GM23338 (cell line): ENCODE results near the gene SHF. TPM values are rescaled to one million over a fixed set of nuclear protein-coding genes. Genes with fewer than 3 reads are reported as not detected.

ENCODE experiments used
- ATAC-seq: fragments of 200-7000 bp; cut with Tn5 transposase; 3 replicates; pipeline ENCODE4 v1.9.1; 2020
- DNase-seq: peaks from one replicate; pipeline ENCODE4 v3.0.0-alpha.2; 2015; ENCODE audit warnings: low spot score
- H2AFZ ChIP-seq: fragments of 200-600 bp; sonication (generic); 2 replicates; pipeline ENCODE4 v1.8.0; 2016; ENCODE audit warnings: antibody characterized with exemption, mild to moderate bottlenecking, moderate library complexity
- H3F3A ChIP-seq: fragments of 200-600 bp; sonication (generic); replicated peaks from 2 replicates; pipeline ENCODE4 v1.8.0; 2017; ENCODE audit warnings: antibody characterized with exemption, mixed run types, low read depth
- H3K27ac ChIP-seq: fragments of 200-600 bp; sonication (generic); 2 replicates; pipeline ENCODE4 v1.6.1; 2016; ENCODE audit warnings: low read depth
- H3K27me3 ChIP-seq: fragments of 200-600 bp; sonication (generic); 2 replicates; pipeline ENCODE4 v1.8.0; 2016; ENCODE audit warnings: mild to moderate bottlenecking, mixed run types, moderate library complexity; ENCODE audit not compliant: insufficient read depth
- H3K36me3 ChIP-seq: fragments of 200-600 bp; sonication (generic); 2 replicates; pipeline ENCODE4 v1.8.0; 2016; ENCODE audit warnings: mild to moderate bottlenecking; ENCODE audit not compliant: insufficient read depth
- H3K4me1 ChIP-seq: fragments of 200-600 bp; sonication (generic); 2 replicates; pipeline ENCODE4 v1.8.0; 2016; ENCODE audit warnings: mild to moderate bottlenecking, moderate library complexity; ENCODE audit not compliant: insufficient read depth
- H3K4me2 ChIP-seq: fragments of 200-600 bp; sonication (generic); 2 replicates; pipeline ENCODE4 v1.7.1; 2017; ENCODE audit warnings: mixed run types
- H3K4me3 ChIP-seq: fragments of 200-600 bp; sonication (generic); 2 replicates; pipeline ENCODE4 v1.6.1; 2016; ENCODE audit warnings: mixed run types
- H3K79me2 ChIP-seq: fragments of 200-600 bp; sonication (generic); replicated peaks from 2 replicates; pipeline ENCODE4 v1.8.0; 2017; ENCODE audit warnings: mild to moderate bottlenecking; ENCODE audit not compliant: insufficient read depth
- H3K9me2 ChIP-seq: fragments of 200-600 bp; sonication (generic); 2 replicates; pipeline ENCODE4 v1.8.0; 2017; ENCODE audit not compliant: insufficient read depth
- H4K20me1 ChIP-seq: fragments of 200-600 bp; sonication (generic); replicated peaks from 2 replicates; pipeline ENCODE4 v1.8.0; 2017; ENCODE audit warnings: mild to moderate bottlenecking; ENCODE audit not compliant: insufficient read depth
- H3K27ac Mint-ChIP-seq: 2 replicates; pipeline ENCODE4 v1.8.0; 2020; ENCODE audit warnings: inconsistent platforms, mild to moderate bottlenecking, moderate library complexity, mixed read lengths
- H3K27me3 Mint-ChIP-seq: 3 replicates; pipeline ENCODE4 v1.8.0; 2022; ENCODE audit warnings: low read depth, mild to moderate bottlenecking, moderate library complexity, mixed read lengths, inconsistent platforms; ENCODE audit not compliant: insufficient read depth, poor library complexity
- H3K36me3 Mint-ChIP-seq: 3 replicates; pipeline ENCODE4 v1.8.0; 2021; ENCODE audit warnings: low read depth, mild to moderate bottlenecking, inconsistent platforms, moderate library complexity, mixed read lengths
- H3K4me1 Mint-ChIP-seq: 3 replicates; pipeline ENCODE4 v1.8.0; 2020; ENCODE audit warnings: mild to moderate bottlenecking, inconsistent platforms, mixed read lengths
- H3K4me3 Mint-ChIP-seq: 3 replicates; pipeline ENCODE4 v1.8.0; 2021; ENCODE audit warnings: moderate library complexity, mild to moderate bottlenecking, inconsistent platforms, mixed read lengths
- H3K9me3 Mint-ChIP-seq: 3 replicates; pipeline ENCODE4 v1.8.0; 2020; ENCODE audit warnings: moderate library complexity, mild to moderate bottlenecking, inconsistent platforms, mixed read lengths
- CREB1 ChIP-seq: fragments of 250-450 bp; sonication (Bioruptor Pico); IDR thresholded peaks from 2 replicates; pipeline ENCODE4 v1.5.0; 2020; ENCODE audit warnings: low read depth, mild to moderate bottlenecking, moderate library complexity
- EZH2 ChIP-seq: fragments of 200-600 bp; sonication (generic); IDR thresholded peaks from one replicate; pipeline ENCODE4 v1.8.0; 2017; ENCODE audit warnings: antibody characterized with exemption, mild to moderate bottlenecking, low read depth; ENCODE audit not compliant: unreplicated experiment
- EZH2phosphoT487 ChIP-seq: fragments of 200-600 bp; sonication (generic); IDR thresholded peaks from one replicate; pipeline ENCODE4 v1.8.1; 2018; ENCODE audit warnings: antibody characterized with exemption; ENCODE audit not compliant: unreplicated experiment
- JUNB ChIP-seq: IDR thresholded peaks from one replicate; pipeline ENCODE4 v1.6.1; 2016; ENCODE audit warnings: antibody characterized with exemption; ENCODE audit not compliant: unreplicated experiment
- NANOG ChIP-seq: IDR thresholded peaks from 2 replicates; pipeline ENCODE4 v1.6.1; 2016; ENCODE audit warnings: antibody characterized with exemption, borderline replicate concordance
- POLR2AphosphoS5 ChIP-seq: IDR thresholded peaks from 2 replicates; pipeline ENCODE4 v1.6.1; 2016; ENCODE audit warnings: antibody characterized with exemption, low read depth
- ZNF331 ChIP-seq: fragments of 250-450 bp; sonication (Bioruptor Pico); IDR thresholded peaks from 2 replicates; pipeline ENCODE4 v1.5.0; 2020; ENCODE audit warnings: low read depth, mild to moderate bottlenecking, moderate library complexity
- polyA plus RNA-seq: library from polyadenylated mRNA; unstranded; fragments of >200 nt; fragmentation: Nextera tagmentation; extraction: Ambion mirVana; gene quantifications from 2 replicates; pipeline ENCODE4 v1.2.1, GENCODE V29; 2016
- total RNA-seq: library from RNA; depleted of rRNA; stranded (reverse); fragments of >200 nt; shearing (Covaris generic); gene quantifications from 2 replicates; pipeline ENCODE4 v1.2.3, GENCODE V29; 2014
- TF ChIP-seq, protein P1 (sequence below): IDR thresholded peaks from one replicate; pipeline ENCODE4 v1.6.1; 2018; ENCODE audit warnings: antibody characterized with exemption; ENCODE audit not compliant: unreplicated experiment
- TF ChIP-seq, protein P2 (sequence below): fragments of 250-450 bp; sonication (Bioruptor Pico); IDR thresholded peaks from 2 replicates; pipeline ENCODE4 v1.5.0; 2020; ENCODE audit warnings: mild to moderate bottlenecking, moderate library complexity
- TF ChIP-seq, protein P3 (sequence below), 2 experiments: fragments of 200-600 bp in 1 of 2; sonication (generic) in 1 of 2; conservative IDR thresholded peaks; 2 replicates each; pipeline versions ENCODE4 v1.5.1 to v1.6.1; 2016 to 2017; ENCODE audit warnings: antibody characterized with exemption in 2 of 2, low read depth in 2 of 2, mild to moderate bottlenecking in 2 of 2, moderate library complexity in 1 of 2

SHF gene
- total and polyA plus RNA-seq, 2 experiments from 2014 or later, result 5.8 to 15.6 TPM

DNA sequence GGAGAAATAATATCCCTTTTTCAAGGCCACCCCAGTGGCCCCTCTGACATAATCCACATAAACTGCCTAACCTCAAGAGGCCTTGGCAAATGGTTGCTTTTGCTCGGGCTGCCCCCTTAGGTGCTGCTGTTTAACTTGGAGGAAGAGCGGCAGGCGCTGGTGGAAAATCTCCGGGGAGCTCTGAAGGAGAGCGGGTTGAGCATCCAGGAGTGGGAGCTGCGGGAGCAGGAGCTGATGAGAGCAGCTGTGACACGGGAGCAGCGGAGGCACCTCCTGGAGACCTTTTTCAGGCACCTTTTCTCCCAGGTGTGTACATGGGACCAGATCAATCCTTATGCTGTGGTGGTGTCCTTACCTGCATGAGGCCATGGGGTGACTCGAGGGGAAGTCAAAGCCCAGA is 43.0 kb downstream of the SHF start (continued):
- TF ChIP-seq, protein P1, sequence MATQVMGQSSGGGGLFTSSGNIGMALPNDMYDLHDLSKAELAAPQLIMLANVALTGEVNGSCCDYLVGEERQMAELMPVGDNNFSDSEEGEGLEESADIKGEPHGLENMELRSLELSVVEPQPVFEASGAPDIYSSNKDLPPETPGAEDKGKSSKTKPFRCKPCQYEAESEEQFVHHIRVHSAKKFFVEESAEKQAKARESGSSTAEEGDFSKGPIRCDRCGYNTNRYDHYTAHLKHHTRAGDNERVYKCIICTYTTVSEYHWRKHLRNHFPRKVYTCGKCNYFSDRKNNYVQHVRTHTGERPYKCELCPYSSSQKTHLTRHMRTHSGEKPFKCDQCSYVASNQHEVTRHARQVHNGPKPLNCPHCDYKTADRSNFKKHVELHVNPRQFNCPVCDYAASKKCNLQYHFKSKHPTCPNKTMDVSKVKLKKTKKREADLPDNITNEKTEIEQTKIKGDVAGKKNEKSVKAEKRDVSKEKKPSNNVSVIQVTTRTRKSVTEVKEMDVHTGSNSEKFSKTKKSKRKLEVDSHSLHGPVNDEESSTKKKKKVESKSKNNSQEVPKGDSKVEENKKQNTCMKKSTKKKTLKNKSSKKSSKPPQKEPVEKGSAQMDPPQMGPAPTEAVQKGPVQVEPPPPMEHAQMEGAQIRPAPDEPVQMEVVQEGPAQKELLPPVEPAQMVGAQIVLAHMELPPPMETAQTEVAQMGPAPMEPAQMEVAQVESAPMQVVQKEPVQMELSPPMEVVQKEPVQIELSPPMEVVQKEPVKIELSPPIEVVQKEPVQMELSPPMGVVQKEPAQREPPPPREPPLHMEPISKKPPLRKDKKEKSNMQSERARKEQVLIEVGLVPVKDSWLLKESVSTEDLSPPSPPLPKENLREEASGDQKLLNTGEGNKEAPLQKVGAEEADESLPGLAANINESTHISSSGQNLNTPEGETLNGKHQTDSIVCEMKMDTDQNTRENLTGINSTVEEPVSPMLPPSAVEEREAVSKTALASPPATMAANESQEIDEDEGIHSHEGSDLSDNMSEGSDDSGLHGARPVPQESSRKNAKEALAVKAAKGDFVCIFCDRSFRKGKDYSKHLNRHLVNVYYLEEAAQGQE, result no peak

DNA sequence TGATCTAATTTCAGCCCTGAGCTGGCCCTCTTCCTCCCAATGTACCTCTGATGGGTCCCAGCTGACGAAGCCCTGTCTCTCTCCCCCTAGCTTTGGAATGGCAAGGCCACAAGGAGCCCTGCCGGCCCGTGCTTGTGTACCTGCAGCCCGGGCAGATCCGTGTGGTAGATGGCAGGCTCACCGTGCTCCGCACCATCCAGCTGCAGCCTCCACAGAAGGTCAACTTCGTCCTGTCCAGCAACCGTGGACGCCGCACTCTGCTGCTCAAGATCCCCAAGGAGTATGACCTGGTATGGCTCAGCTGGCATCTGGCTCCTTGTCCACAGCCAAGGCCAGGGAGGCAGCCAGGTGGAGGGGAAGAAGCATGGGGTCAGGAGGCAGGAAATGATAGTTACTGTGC is 43.8 kb downstream of the SHF start:
- Histone ChIP-seq H3K79me2 (no peaks in the 10 kb centered on the region), H4K20me1 (no peaks in the 10 kb centered on the region), H3K36me3 (no peaks in the 10 kb centered on the region), H3K4me2 (no peak overlapping the region), H3K27me3 (no peaks in the 10 kb centered on the region), H3K27ac (no peak overlapping the region), H3K9me2 (no peaks in the 10 kb centered on the region), H2AFZ (no peak overlapping the region), H3K4me3 (no peak overlapping the region), H3K4me1 (no peaks in the 10 kb centered on the region), H3F3A (no peaks in the 10 kb centered on the region)
- Mint-ChIP-seq H3K36me3 (no peaks in the 10 kb centered on the region), H3K27me3 (peaks cover 3% of the 10 kb centered on the region), H3K4me1 (peaks cover 3% of the 10 kb centered on the region; the same call in 1 of the 3 replicates), H3K4me3 (no peak overlapping the region), H3K27ac (no peak overlapping the region), H3K9me3 (no peaks in the 10 kb centered on the region)
- ATAC-seq (no peak), DNase-seq (no peak)
- no peak for TF ChIP-seq EZH2
- TF ChIP-seq, protein P2, sequence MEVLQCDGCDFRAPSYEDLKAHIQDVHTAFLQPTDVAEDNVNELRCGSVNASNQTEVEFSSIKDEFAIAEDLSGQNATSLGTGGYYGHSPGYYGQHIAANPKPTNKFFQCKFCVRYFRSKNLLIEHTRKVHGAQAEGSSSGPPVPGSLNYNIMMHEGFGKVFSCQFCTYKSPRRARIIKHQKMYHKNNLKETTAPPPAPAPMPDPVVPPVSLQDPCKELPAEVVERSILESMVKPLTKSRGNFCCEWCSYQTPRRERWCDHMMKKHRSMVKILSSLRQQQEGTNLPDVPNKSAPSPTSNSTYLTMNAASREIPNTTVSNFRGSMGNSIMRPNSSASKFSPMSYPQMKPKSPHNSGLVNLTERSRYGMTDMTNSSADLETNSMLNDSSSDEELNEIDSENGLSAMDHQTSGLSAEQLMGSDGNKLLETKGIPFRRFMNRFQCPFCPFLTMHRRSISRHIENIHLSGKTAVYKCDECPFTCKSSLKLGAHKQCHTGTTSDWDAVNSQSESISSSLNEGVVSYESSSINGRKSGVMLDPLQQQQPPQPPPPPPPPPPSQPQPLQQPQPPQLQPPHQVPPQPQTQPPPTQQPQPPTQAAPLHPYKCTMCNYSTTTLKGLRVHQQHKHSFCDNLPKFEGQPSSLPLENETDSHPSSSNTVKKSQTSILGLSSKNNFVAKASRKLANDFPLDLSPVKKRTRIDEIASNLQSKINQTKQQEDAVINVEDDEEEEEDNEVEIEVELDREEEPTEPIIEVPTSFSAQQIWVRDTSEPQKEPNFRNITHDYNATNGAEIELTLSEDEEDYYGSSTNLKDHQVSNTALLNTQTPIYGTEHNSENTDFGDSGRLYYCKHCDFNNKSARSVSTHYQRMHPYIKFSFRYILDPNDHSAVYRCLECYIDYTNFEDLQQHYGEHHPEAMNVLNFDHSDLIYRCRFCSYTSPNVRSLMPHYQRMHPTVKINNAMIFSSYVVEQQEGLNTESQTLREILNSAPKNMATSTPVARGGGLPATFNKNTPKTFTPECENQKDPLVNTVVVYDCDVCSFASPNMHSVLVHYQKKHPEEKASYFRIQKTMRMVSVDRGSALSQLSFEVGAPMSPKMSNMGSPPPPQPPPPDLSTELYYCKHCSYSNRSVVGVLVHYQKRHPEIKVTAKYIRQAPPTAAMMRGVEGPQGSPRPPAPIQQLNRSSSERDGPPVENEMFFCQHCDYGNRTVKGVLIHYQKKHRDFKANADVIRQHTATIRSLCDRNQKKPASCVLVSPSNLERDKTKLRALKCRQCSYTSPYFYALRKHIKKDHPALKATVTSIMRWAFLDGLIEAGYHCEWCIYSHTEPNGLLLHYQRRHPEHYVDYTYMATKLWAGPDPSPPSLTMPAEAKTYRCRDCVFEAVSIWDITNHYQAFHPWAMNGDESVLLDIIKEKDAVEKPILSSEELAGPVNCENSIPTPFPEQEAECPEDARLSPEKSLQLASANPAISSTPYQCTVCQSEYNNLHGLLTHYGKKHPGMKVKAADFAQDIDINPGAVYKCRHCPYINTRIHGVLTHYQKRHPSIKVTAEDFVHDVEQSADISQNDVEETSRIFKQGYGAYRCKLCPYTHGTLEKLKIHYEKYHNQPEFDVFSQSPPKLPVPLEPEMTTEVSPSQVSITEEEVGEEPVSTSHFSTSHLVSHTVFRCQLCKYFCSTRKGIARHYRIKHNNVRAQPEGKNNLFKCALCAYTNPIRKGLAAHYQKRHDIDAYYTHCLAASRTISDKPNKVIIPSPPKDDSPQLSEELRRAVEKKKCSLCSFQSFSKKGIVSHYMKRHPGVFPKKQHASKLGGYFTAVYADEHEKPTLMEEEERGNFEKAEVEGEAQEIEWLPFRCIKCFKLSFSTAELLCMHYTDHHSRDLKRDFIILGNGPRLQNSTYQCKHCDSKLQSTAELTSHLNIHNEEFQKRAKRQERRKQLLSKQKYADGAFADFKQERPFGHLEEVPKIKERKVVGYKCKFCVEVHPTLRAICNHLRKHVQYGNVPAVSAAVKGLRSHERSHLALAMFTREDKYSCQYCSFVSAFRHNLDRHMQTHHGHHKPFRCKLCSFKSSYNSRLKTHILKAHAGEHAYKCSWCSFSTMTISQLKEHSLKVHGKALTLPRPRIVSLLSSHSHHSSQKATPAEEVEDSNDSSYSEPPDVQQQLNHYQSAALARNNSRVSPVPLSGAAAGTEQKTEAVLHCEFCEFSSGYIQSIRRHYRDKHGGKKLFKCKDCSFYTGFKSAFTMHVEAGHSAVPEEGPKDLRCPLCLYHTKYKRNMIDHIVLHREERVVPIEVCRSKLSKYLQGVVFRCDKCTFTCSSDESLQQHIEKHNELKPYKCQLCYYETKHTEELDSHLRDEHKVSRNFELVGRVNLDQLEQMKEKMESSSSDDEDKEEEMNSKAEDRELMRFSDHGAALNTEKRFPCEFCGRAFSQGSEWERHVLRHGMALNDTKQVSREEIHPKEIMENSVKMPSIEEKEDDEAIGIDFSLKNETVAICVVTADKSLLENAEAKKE, result no peak
- TF ChIP-seq NANOG, result no peak
- TF ChIP-seq ZNF331 (CRISPR knock-in tag), result no peak
- TF ChIP-seq, protein P3, sequence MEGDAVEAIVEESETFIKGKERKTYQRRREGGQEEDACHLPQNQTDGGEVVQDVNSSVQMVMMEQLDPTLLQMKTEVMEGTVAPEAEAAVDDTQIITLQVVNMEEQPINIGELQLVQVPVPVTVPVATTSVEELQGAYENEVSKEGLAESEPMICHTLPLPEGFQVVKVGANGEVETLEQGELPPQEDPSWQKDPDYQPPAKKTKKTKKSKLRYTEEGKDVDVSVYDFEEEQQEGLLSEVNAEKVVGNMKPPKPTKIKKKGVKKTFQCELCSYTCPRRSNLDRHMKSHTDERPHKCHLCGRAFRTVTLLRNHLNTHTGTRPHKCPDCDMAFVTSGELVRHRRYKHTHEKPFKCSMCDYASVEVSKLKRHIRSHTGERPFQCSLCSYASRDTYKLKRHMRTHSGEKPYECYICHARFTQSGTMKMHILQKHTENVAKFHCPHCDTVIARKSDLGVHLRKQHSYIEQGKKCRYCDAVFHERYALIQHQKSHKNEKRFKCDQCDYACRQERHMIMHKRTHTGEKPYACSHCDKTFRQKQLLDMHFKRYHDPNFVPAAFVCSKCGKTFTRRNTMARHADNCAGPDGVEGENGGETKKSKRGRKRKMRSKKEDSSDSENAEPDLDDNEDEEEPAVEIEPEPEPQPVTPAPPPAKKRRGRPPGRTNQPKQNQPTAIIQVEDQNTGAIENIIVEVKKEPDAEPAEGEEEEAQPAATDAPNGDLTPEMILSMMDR (conservative IDR thresholded peaks at IDR 0.05; ENCODE audit: low read depth in 2 of 2), result no peak
- TF ChIP-seq POLR2AphosphoS5, result no peak
- no peak for TF ChIP-seq EZH2phosphoT487
- no peak for TF ChIP-seq JUNB
- no peak for TF ChIP-seq CREB1 (CRISPR knock-in tag)
- TF ChIP-seq, protein P1, result no peak
